Stimulated activated CD8-positive, alpha-beta memory T cell treated with anti-CD3 and anti-CD28 coated beads, Interleukin-15, amount 100 ng/mL, for 24 hours (primary cell): ENCODE measurements around the gene DOCK9.

Experiments
- DNase-seq: peaks from one replicate; pipeline ENCODE4 v3.0.0-alpha.2; 2020; ENCODE audit warnings: low read depth

DOCK9 gene

DNA sequence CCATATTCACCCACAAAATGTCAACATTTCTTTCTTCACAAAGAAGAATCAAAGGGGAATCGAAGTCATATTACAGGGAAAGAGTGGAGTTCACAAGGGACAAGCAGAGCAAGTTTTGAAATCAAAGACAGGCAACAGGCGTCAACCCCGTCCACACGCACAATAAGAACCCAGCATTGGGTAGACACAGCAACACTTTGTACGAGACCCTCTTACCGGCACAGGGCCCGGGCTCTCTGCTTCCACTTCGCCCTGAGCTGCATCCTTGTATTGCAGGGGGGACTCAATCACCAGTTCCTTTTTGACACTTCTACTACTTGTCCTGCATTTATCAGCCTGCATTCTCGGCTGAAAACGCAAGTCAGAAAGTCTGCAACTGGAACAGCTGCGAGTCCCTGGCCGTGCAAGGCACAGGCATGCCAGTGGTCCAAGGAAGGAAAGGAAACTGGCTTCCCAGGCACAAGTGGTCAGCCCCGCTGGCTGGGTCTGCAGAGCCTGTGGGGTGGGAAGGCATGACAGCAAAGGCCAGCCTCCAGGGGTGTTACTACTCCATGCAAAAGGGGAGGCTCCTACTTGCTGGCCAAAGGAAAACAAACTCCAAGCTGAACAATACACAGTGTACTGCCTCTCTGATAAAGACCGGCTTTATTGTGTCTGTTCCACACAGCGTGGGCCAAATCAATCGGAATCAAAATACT is at the start of gene DOCK9:
DOCK9 (minus strand) TSS at position 497 of the 698 bp plus-strand sequence; CDS start at position 342, 155 bp downstream.
- DNase-seq = no peak

GRCh38 chr13:99027260-99027659 is 49.4 kb upstream of the DOCK9 start:
- no peak for DNase-seq

GRCh38 chr13:99022941-99023340 is 45.1 kb upstream of the DOCK9 start:
- DNase-seq = no peak

GRCh38 chr13:99018418-99019180 is 40.7 kb upstream of the DOCK9 start:
- DNase-seq = no peak

DNA sequence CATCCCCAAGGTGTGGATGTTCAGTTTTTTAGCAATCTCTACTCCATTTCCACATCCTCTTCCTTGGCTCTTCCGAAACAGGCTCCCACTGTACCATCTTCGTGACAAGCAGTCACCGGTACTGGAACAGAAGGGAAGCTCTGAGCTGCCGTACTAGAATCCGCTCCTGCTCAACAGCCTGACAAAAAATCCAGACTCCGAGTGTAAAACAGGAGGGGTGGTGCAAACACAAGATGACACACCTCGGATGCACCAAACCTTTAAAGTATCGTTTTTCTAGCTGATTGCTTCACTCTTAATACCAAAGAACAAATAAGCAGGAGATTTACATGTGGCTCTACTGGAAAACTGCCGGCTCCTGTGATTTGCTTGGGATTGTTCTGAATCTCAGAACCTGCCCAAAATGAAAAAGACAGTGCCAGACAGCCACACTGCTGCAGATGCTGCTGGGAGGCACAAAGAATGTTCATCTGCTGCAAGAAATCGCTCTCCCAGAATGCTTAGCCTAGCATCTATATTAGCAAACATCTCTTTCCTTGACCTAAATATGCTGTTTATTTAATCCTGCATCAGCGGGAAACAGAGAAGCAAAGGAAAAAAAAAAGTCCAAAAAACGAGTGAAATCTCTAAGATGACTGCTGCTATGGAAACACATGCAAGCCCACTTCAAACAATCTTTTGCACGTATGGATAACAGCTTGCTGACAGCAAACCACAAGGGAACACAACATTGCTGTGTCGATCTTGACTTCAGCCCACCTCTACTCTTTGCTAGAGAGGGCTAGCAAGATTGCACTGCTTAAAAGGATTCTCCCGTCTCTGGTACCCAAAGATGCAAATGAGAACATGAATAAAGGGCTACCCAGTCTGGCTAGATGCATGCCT is 38.0 kb upstream of the DOCK9 start:
- DNase-seq = no peak

DNA sequence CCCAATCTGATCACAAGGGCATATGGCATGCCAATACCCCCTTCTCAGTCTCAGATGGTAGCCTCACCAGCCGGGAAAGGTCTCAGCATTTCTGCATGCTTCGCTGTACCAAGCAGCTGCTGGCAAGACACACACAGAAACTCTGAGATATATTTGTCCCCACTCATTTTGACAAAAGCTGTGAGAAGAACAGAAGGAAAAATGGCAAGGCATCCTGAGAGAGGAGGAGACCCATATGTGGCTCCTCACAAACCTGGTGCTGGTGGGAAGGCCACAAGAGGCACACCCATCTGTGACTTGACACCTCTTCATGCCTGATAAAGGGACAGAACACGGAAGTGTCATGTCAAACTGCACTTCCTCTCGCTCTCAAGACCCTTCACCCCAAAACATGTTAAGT is 36.7 kb upstream of the DOCK9 start:
- DNase-seq = no peak

GRCh38 chr13:99013951-99014350 is 36.1 kb upstream of the DOCK9 start:
- no peak for DNase-seq

DNA sequence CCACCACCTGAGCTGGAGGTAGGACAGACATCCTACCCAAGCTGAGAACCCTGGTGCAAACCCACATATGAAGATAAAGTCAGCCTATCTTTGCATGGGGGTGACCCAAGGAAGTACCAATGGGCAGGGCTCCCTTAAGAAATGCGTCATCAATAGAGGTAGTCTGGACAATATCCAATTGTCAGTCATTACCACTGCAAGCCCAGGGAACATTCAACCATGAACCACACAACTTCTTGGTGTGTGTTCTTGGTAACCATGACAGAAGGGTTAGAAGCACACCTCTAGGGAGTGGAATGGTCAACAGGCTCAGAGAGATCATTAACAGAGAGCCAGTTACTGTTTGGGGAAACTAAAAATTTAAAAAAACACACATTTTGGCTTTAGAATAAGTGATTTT is 34.7 kb upstream of the DOCK9 start:
- no peak for DNase-seq

DNA sequence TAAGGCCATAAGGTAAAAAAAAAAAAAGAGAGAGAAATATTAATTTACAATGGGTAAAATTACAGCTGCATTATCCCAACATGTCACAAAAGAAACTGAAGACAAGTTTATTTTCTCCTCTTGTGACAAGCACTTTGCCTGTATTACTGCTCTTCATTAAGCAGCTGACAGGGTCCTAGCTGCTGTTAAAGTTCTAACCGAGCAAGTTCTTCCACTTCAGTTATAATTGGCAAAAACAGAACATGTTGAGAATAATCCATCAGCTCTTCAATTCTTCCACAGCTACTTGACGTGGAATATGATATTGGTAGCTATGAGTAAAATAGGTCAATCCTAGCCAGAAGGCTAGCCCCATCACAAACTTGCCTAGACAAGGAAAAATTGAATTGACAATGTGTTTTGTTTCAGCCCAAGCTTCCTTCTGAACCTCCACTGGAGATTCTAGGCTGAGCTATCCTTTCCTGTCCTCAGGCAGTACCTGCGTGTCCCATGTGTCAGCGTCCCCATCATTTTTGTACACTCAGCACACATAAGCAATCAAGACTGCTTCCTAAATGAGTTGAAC is 32.2 kb upstream of the DOCK9 start:
- DNase-seq = no peak

GRCh38 chr13:99008577-99008976 is 30.7 kb upstream of the DOCK9 start:
- DNase-seq = no peak

GRCh38 chr13:99007414-99007986 is 29.6 kb upstream of the DOCK9 start:
- no peak for DNase-seq

DNA sequence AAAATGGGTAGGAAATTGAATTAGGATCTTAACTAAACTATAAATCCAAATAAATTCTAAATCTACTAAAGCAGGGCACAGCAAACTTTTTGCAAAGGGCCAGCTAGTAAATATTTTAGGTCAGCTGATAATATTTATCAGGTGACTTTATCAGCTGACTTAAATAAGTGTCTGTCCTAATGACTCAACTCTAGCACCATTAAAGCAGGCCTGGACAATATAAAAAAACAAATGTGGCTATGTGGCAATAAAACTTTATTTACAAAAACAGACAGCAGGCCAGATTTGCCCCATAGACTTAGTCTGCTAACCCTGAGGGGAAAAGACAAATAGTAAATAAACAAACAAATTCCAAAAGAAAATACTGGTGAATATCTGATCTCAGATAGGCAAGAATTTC is 27.7 kb upstream of the DOCK9 start:
- DNase-seq = no peak

GRCh38 chr13:99004978-99005377 is 27.1 kb upstream of the DOCK9 start:
- DNase-seq = no peak

DNA sequence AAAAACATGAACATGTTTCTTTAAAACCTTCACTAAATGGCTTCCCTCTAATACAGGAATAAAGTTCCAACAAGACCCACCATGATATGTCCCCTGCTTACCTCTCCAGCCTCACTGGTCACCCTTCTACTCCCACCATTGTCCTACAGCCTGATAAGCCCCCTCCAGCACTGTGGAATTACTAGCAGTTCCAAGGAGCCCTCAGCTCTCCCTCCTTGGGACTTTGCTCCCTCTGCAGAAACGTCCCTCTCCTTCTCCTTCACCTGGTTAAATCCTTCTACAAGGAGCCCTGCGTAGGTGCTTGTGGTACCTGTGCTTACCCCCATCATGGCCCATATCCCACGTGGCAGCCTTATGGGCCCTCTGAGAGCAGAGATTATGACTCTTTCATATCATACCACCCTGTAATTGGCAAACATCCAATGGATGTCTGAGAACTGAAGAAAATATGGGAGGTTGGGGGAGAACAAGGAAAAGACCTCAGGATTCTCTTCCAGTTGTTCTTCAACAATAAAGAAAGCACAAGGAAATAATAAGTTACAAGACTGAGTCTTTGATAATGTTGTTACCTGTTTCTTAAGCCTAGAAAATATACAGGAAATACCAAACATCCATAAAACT is 26.1 kb upstream of the DOCK9 start:
- DNase-seq = no peak

- DNase-seq = no peak
Measured at GRCh38 chr13:99003186-99003585, 25.3 kb upstream of the DOCK9 start.

DNA sequence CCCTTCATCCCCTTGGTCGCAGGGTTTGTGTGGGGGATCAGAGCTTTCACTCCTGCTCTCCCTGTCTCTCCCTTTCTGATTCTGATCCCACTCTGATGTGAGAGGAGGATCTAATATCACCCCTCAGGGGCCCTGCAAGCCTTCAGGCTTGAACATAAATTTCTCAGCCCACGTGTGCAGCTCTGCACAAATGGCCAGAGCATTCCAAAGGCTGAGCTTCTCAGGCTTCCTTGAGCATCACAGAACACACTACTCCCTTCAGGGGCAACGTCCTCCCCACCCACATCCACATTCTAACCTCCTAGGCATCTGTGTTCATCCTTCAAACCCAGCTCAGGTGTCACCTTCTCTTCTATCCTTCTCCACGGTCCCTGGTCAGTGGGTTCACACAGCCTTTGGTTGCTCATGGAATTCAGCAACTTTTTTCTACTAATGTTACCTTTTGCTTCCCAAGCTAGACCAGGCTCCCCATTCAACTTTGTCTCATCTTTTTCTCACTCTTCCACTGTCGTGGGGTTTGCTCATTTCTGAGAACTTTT is 24.4 kb upstream of the DOCK9 start:
- no peak for DNase-seq

DNA sequence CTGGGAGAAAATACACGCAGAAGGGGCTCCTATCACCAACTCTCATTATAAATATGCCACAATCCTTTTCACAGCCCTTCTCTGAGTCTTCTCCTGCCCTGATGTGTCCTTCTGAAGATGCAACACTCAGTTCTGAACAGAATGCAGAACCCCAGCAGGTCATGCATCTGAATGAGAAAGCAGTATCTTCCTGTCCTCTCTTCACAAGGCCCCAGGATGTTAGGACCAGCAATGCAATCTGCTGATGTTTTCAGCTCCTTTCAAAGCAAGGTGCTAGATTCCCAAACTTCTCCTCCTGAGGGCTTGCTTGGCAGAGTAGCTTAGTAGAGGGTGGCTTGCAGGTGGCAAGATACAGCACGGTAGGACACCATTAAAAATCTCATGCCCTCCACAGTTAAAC is 22.3 kb upstream of the DOCK9 start:
- no peak for DNase-seq

DNA sequence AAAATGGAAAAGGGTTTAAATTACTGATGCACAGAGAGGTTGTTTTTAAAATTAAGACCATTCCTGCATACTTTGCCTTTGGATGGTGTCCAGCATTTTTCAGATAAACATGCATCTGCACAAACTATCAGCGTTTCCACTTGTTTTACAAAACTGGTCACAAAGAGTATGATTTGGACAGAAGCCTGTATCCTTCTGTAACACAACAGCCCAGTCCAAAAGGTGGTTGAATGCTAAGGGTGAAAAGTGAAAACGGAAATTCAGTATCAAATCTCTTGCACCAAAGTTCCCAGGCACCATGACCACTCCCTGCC is 21.7 kb upstream of the DOCK9 start:
- DNase-seq = no peak

GRCh38 chr13:98998831-98999638 is 21.2 kb upstream of the DOCK9 start:
- no peak for DNase-seq
